Right lobe of liver (tissue), 6 donors: ENCODE results near the gene GRHL3. TPM values are rescaled to one million over a fixed set of nuclear protein-coding genes. Genes with fewer than 3 reads are reported as not detected.

Experiments used
- ATAC-seq, 4 donors: fragments of 200-7000 bp; cut with Tn5 transposase; one replicate each; pipeline ENCODE4 v1.9.1; 2020; ENCODE audit warnings: mild to moderate bottlenecking in 4 of 4, moderate library complexity in 4 of 4
- DNase-seq, 3 donors: peaks; one replicate each; pipeline ENCODE4 v3.0.0-alpha.2; 2020
- H3K27ac ChIP-seq, 3 donors: fragments of 200-600 bp; one replicate each; pipeline ENCODE4 v1.8.0; 2022
- H3K27me3 ChIP-seq, 2 donors: fragments of 200-600 bp; one replicate each; pipeline ENCODE4 v1.8.0; 2022
- H3K36me3 ChIP-seq, 4 donors: fragments of 200-600 bp; sonication (generic) in 1 of 4; one replicate each; pipeline versions ENCODE4 v1.5.1 to v1.8.0; 2017 to 2022; ENCODE audit warnings: control low read depth in 1 of 4
- H3K4me1 ChIP-seq, 4 donors: fragments of 200-600 bp; sonication (generic) in 1 of 4; one replicate each; pipeline versions ENCODE4 v1.5.1 to v1.8.0; 2017 to 2022; ENCODE audit warnings: control low read depth in 1 of 4
- H3K4me3 ChIP-seq, 3 donors: fragments of 200-600 bp; one replicate each; pipeline ENCODE4 v1.8.0; 2022
- H3K9me3 ChIP-seq, 4 donors: fragments of 200-600 bp; sonication (generic) in 1 of 4; one replicate each; pipeline versions ENCODE4 v1.5.1 to v1.8.0; 2017 to 2022; ENCODE audit warnings: control low read depth in 1 of 4
- POLR2A ChIP-seq: fragments of 450-650 bp; IDR thresholded peaks from one replicate; pipeline ENCODE4 v1.6.1; 2017; ENCODE audit warnings: antibody characterized with exemption, mild to moderate bottlenecking
- WGBS: methylation state at CpG from one replicate; pipeline ENCODE4 v1.1.6; 2018; ENCODE audit warnings: low coverage, low lambda C conversion rate; ENCODE audit not compliant: insufficient coverage; ENCODE audit errors: missing lambda C conversion rate; 5-methylcytosine and 5-hydroxymethylcytosine counted together
- intact Hi-C, 2 donors: fragments of 100-400 bp; cut with DNase I; formaldehyde crosslinking; loops; one replicate each; pipeline versions ENCODE4 v1.11.2 to v1.14.1; 2022
- total RNA-seq, 6 experiments: library from RNA; depleted of rRNA in 2 of 6; stranded (reverse); fragments of >200 nt in 2 of 6; fragmentation: NEBNext Ultra II Directional in 3 of 6; extraction: Animal tissue kit (Norgen Biotek cat#: 25700) in 3 of 6; gene quantifications; one replicate each; pipeline versions ENCODE4 v1.1.0 to v1.2.4, GENCODE V29; 2016 to 2023
- TF ChIP-seq, protein P1 (sequence below), 4 donors: fragments of 200-600 bp in 3 of 4; fragments of 450-650 bp in 1 of 4; IDR thresholded peaks; one replicate each; pipeline versions ENCODE4 v1.5.1 to v1.8.0; 2016 to 2022; ENCODE audit warnings: antibody characterized with exemption in 4 of 4, mild to moderate bottlenecking in 2 of 4
- donor health status: DM: no; HTN: yes; CAD: no.
- donor health status: DM: no; HTN: no; CAD: no.
- donor health status: DM: no; HTN: no; CAD: no.
- donor health status: DM: no; HTN: yes; CAD: no.
- donor health status: DM: no; HTN: yes; CAD: no.

The GRHL3 gene
- total RNA-seq, 6 experiments from 2014 or later = 0.20 to 1.00 (median 0.26) TPM; not detected in 1

DNA sequence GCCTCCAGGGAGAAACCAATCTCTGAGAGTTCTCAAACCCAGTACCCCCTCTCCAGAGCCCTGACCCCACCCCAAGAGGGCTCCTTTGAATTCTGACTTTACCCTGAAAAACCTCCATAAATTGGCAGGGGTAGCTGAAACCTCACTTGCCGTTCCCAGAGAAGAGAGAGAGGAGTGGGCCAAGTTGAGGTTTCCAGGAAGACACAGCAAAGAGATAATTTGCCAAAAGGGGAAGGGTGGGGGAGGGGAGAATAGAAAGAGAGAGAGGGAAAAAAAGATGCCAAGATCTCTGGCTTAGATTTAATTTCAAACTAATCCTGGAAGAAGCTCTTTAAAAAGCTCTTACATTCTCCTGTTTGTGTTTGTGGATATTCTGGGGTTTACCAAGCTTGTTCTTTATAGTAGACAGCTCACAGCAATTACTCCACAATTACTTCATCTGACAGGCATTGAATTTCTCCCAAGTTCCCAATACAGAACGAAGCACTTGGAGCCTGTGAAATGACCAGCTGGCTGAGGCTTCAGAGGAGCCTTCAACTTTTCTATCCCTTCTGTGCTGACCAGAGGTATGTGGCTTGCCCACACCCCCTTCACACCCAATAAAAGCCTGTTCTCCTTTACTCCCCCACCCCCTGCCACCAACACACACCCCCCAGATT lies 1.1 kb upstream of the GRHL3 start:
- intact Hi-C loops = no loop called here
- Histone ChIP-seq H3K27ac (no peak overlapping the region), H3K27me3 (no peaks in the 10 kb centered on the region)

DNA sequence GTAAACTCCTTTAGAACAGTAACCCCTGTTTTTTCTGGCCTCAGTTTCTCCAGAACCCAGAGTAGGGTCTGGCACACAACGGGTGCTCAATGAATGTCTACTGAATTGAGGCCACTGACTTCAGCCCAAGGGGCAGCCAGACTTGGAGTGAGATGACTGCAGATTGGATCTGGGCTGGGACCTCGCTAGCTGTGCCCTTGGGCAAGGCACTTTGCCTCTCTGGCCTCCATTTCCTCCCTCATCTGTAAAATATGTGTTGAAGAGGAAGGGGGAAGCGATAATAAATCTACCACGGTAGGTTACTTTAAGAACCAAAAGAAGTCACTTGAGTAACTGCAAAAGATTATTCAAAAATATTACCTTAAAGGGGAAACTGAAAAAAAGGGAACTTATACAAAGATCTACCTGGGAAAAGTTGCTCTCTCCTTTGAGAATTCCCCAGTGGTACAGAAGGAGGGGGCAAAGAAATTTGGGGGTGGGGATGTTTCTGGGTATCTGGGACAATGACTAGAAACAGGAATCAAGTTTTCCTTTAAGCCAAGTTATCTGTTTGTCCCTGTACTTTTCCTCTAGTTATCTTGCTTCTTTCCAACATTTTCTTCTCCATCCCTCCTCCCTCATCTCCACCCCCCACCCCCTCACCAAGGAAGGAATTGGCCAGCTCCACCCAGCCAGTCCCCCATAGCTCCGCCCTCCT lies 394 bp upstream of the GRHL3 start:
- DNase-seq = no peak
- WGBS = 70% methylated on average over 5 of the region's 5 CpGs
- Histone ChIP-seq H3K9me3 (no peaks in the 10 kb centered on the region), H3K27ac (no peak overlapping the region), H3K27me3 (no peaks in the 10 kb centered on the region), H3K4me1 (peaks cover 0 to 21% (median under 1%) of the 10 kb centered on the region in 4 donors), H3K4me3 (no peak overlapping the region), H3K36me3 (no peaks in the 10 kb centered on the region)
- TF ChIP-seq, protein P1, sequence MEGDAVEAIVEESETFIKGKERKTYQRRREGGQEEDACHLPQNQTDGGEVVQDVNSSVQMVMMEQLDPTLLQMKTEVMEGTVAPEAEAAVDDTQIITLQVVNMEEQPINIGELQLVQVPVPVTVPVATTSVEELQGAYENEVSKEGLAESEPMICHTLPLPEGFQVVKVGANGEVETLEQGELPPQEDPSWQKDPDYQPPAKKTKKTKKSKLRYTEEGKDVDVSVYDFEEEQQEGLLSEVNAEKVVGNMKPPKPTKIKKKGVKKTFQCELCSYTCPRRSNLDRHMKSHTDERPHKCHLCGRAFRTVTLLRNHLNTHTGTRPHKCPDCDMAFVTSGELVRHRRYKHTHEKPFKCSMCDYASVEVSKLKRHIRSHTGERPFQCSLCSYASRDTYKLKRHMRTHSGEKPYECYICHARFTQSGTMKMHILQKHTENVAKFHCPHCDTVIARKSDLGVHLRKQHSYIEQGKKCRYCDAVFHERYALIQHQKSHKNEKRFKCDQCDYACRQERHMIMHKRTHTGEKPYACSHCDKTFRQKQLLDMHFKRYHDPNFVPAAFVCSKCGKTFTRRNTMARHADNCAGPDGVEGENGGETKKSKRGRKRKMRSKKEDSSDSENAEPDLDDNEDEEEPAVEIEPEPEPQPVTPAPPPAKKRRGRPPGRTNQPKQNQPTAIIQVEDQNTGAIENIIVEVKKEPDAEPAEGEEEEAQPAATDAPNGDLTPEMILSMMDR (IDR thresholded peaks at IDR 0.05) = no peak
- no peak for TF ChIP-seq POLR2A
- intact Hi-C loops = no loop called here
- ATAC-seq = no peak

More for the DNA sequence above, 1.1 kb upstream of the GRHL3 start:
- DNase-seq (no peak), ATAC-seq (no peak)
- Histone ChIP-seq H3K36me3 (no peaks in the 10 kb centered on the region), H3K4me3 (no peak overlapping the region), H3K9me3 (no peaks in the 10 kb centered on the region), H3K4me1 (peaks cover 0 to 21% (median under 1%) of the 10 kb centered on the region in 4 donors)
- TF ChIP-seq, protein P1 (IDR thresholded peaks at IDR 0.05) = no peak
- TF ChIP-seq POLR2A = no peak
- 50% methylated on average over 1 of the region's 2 CpGs for WGBS

DNA sequence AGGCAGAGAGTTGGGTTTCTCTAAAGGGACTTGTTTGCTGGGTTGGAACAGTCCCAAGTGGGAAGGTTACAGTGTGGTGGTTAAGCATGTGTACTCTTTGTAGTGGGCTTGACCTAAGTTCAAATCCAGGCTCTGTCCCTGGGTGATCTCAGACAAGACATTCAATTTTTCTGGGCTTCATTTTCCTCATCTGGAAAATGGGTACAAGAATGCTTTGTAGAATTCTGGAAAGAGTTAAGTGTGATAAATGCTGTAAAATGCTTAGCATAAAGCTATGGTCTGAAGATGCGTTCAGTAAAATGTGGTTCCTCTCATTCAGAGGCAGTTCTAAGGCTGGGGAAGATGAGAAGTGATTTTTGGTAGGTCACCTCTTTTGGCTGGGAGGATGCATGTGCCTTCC lies 805 bp downstream of the GRHL3 start:
- intact Hi-C loops = no loop called here
- Histone ChIP-seq H3K9me3 (no peaks in the 10 kb centered on the region), H3K4me3 (no peak overlapping the region), H3K36me3 (no peaks in the 10 kb centered on the region), H3K4me1 (peaks cover 0 to 21% (median under 1%) of the 10 kb centered on the region in 4 donors), H3K27ac (no peak overlapping the region), H3K27me3 (no peaks in the 10 kb centered on the region)
- no peak for DNase-seq
- TF ChIP-seq POLR2A = no peak
- TF ChIP-seq, protein P1 (IDR thresholded peaks at IDR 0.05) = no peak
- 70% methylated on average over 1 of the region's 1 CpG for WGBS
- no peak for ATAC-seq

GRCh38 chr1:24321126-24321525 lies 2.0 kb downstream of the GRHL3 start:
- no peak for TF ChIP-seq POLR2A
- TF ChIP-seq, protein P1 (IDR thresholded peaks at IDR 0.05) = no peak
- Histone ChIP-seq H3K9me3 (no peaks in the 10 kb centered on the region), H3K27ac (peak overlapping the region in 1 of 3 donors; percentile 84), H3K4me1 (peaks cover 0 to 21% (median under 1%) of the 10 kb centered on the region in 4 donors), H3K36me3 (no peaks in the 10 kb centered on the region), H3K27me3 (no peaks in the 10 kb centered on the region), H3K4me3 (peak overlapping the region; percentile 73 to 85 (median 73))
- intact Hi-C loops = no loop called here
- DNase-seq = no peak
- WGBS = 84% methylated on average over 4 of the region's 8 CpGs
- no peak for ATAC-seq
